Measurements from ENCODE around the gene GPR158. TPM values are rescaled to one million over a fixed set of nuclear protein-coding genes. Genes with fewer than 3 reads are reported as not detected.

The GPR158 gene
- total RNA-seq, 2 donors from 2014 or later: 0.09 to 0.29 TPM

DNA sequence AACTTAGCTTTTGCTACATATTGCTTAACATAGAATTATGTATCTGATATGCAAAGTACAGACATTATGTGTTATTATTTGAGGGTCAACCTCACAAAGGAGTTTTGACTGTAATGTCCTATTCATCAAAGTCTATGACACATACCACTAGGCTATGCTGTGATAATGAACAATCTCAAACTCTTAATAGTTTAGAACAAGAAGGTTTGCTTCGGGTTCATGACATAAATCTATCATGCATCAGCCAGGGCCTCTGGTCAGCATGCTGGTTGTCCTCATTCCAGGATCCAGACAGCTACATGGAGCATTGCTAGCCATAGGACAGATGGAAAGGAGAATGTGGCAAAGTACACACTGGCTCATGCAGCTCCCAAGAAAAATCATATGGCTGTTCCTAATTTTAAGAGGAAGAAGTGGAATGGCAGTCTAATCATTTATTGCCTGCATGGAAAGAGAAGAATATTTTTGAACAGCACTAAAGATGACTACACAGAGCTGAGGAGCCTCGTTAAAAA lies 332.1 kb downstream of the GPR158 start:
- peaks cover 18% of the 10 kb centered on the region for H3K4me1 Mint-ChIP-seq
- TF ChIP-seq, protein P1, sequence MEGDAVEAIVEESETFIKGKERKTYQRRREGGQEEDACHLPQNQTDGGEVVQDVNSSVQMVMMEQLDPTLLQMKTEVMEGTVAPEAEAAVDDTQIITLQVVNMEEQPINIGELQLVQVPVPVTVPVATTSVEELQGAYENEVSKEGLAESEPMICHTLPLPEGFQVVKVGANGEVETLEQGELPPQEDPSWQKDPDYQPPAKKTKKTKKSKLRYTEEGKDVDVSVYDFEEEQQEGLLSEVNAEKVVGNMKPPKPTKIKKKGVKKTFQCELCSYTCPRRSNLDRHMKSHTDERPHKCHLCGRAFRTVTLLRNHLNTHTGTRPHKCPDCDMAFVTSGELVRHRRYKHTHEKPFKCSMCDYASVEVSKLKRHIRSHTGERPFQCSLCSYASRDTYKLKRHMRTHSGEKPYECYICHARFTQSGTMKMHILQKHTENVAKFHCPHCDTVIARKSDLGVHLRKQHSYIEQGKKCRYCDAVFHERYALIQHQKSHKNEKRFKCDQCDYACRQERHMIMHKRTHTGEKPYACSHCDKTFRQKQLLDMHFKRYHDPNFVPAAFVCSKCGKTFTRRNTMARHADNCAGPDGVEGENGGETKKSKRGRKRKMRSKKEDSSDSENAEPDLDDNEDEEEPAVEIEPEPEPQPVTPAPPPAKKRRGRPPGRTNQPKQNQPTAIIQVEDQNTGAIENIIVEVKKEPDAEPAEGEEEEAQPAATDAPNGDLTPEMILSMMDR (conservative IDR thresholded peaks at IDR 0.05): no peak
- no peak overlapping the region for H3K4me3 Mint-ChIP-seq
- Histone ChIP-seq H3K9ac (ENCODE audit: extremely low read depth, low read length, poor library complexity, severe bottlenecking) (no peak overlapping the region), H3K9me3 (ENCODE audit: control insufficient read depth, low read length) (no peaks in the 10 kb centered on the region), H3K4me3 (ENCODE audit: low read length) (no peak overlapping the region), H3K36me3 (ENCODE audit: control insufficient read depth, insufficient read depth, low read length) (no peaks in the 10 kb centered on the region), H3K27me3 (ENCODE audit: control insufficient read depth, insufficient read depth, low read length, poor library complexity, severe bottlenecking) (no peaks in the 10 kb centered on the region), H3K4me1 (ENCODE audit: control insufficient read depth, insufficient read depth, low read length) (peaks cover 8% of the 10 kb centered on the region), H3K27ac (ENCODE audit: low read depth, low read length) (no peak overlapping the region)
- H3K27ac Mint-ChIP-seq: no peak overlapping the region
- no peak for DNase-seq
- H3K9me3 Mint-ChIP-seq: no peaks in the 10 kb centered on the region
- no peaks in the 10 kb centered on the region for H3K27me3 Mint-ChIP-seq (ENCODE audit: insufficient read depth)
- WGBS, 2 experiments (ENCODE audit: insufficient coverage in 1 of 2, insufficient read length in 1 of 2): 60 to 93% methylated on average over 1 to 2 of the region's 2 CpGs
- no peaks in the 10 kb centered on the region for H3K36me3 Mint-ChIP-seq (ENCODE audit: low read depth)

DNA sequence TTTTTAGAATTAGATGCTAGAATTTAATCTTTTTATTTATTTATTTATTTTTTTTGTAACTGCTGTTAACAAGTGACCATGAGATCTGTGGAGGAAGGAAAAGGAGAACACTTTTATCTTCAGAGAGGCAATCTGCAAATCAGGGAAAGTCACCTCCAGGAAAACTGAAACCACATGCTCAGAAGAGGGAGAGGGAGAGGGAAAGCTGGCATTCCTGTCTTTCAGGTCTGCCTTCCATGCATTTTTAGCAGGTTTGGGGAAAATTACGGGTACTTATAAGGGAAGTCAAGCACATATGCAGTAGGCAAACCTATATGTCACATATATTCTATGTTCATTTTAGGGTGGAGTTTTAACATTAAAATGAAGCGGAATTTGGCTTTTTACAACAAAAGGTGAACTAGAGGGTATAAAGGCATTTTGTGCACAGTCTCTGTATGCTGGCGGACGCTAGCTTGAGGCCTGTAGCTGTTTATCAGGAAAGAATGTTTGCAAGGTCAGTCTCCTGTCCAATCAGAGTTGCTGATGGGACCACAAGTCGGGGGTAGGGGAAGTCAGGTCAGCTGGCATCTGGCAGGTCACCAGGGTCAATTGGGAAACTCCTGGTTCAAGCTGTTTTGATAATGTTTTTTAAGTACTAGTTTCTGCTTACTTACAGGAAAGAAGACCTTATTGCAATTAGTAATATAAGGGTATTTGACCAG lies 333.5 kb downstream of the GPR158 start:
- H3K9me3 Mint-ChIP-seq: peaks cover 2% of the 10 kb centered on the region
- Histone ChIP-seq H3K4me1 (ENCODE audit: control insufficient read depth, insufficient read depth, low read length) (no peaks in the 10 kb centered on the region), H3K4me3 (ENCODE audit: low read length) (no peak overlapping the region), H3K9ac (ENCODE audit: extremely low read depth, low read length, poor library complexity, severe bottlenecking) (no peak overlapping the region), H3K36me3 (ENCODE audit: control insufficient read depth, insufficient read depth, low read length) (no peaks in the 10 kb centered on the region), H3K27ac (ENCODE audit: low read depth, low read length) (no peak overlapping the region), H3K27me3 (ENCODE audit: control insufficient read depth, insufficient read depth, low read length, poor library complexity, severe bottlenecking) (no peaks in the 10 kb centered on the region), H3K9me3 (ENCODE audit: control insufficient read depth, low read length) (no peaks in the 10 kb centered on the region)
- no peak overlapping the region for H3K27ac Mint-ChIP-seq
- no peak overlapping the region for H3K4me3 Mint-ChIP-seq
- DNase-seq: no peak
- no peaks in the 10 kb centered on the region for H3K27me3 Mint-ChIP-seq (ENCODE audit: insufficient read depth)
- H3K36me3 Mint-ChIP-seq (ENCODE audit: low read depth): no peaks in the 10 kb centered on the region
- H3K4me1 Mint-ChIP-seq: peaks cover 15% of the 10 kb centered on the region
- TF ChIP-seq, protein P1 (conservative IDR thresholded peaks at IDR 0.05): no peak
- 84 to 87% methylated on average over 4 to 5 of the region's 5 CpGs for WGBS, 2 experiments (ENCODE audit: insufficient coverage in 1 of 2, insufficient read length in 1 of 2)

DNA sequence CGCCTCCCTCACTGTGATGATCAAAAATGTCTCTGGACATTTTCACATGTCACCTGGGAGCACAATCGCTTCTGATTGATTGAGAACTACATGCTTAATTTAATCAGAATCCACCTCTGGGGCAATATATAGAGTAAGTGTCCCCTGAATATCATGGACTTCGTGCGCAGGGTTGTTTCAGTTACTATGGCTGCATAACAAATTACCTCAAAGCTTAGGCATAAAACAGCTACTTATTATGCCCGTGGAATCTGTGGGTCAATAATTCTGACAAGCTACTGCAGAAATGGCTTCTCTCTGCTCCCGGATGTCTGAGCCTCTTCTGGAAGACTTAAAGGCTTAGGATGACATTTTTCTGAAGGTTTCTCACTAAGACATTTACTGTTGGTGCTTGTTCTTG lies 334.4 kb downstream of the GPR158 start:
- no peak overlapping the region for H3K4me3 ChIP-seq (ENCODE audit: low read length)
- TF ChIP-seq, protein P1 (conservative IDR thresholded peaks at IDR 0.05): no peak
- no peak overlapping the region for H3K4me3 Mint-ChIP-seq

More for the DNA sequence above, 334.4 kb downstream of the GPR158 start:
- peaks cover 15% of the 10 kb centered on the region for H3K4me1 Mint-ChIP-seq
- no peaks in the 10 kb centered on the region for H3K36me3 Mint-ChIP-seq (ENCODE audit: low read depth)
- H3K27me3 ChIP-seq (ENCODE audit: control insufficient read depth, insufficient read depth, low read length, poor library complexity, severe bottlenecking): no peaks in the 10 kb centered on the region
- H3K9me3 ChIP-seq (ENCODE audit: control insufficient read depth, low read length): no peaks in the 10 kb centered on the region
- no peak overlapping the region for H3K9ac ChIP-seq (ENCODE audit: extremely low read depth, low read length, poor library complexity, severe bottlenecking)
- no peaks in the 10 kb centered on the region for H3K36me3 ChIP-seq (ENCODE audit: control insufficient read depth, insufficient read depth, low read length)
- WGBS, 2 experiments (ENCODE audit: insufficient coverage in 1 of 2, insufficient read length in 1 of 2): 95 to 100% methylated on average over 5 to 6 of the region's 6 CpGs
- DNase-seq: no peak
- no peak overlapping the region for H3K27ac Mint-ChIP-seq
- H3K27ac ChIP-seq (ENCODE audit: low read depth, low read length): no peak overlapping the region
- H3K4me1 ChIP-seq (ENCODE audit: control insufficient read depth, insufficient read depth, low read length): no peaks in the 10 kb centered on the region
- H3K27me3 Mint-ChIP-seq (ENCODE audit: insufficient read depth): no peaks in the 10 kb centered on the region
- H3K9me3 Mint-ChIP-seq: peaks cover 2% of the 10 kb centered on the region
